Hepatic stellate cell (primary cell): ENCODE results near the gene PDX1.

Experiments
- DNase-seq: peaks from one replicate; pipeline ENCODE4 v3.0.0; 2011; ENCODE audit warnings: low spot score

PDX1 gene

DNA sequence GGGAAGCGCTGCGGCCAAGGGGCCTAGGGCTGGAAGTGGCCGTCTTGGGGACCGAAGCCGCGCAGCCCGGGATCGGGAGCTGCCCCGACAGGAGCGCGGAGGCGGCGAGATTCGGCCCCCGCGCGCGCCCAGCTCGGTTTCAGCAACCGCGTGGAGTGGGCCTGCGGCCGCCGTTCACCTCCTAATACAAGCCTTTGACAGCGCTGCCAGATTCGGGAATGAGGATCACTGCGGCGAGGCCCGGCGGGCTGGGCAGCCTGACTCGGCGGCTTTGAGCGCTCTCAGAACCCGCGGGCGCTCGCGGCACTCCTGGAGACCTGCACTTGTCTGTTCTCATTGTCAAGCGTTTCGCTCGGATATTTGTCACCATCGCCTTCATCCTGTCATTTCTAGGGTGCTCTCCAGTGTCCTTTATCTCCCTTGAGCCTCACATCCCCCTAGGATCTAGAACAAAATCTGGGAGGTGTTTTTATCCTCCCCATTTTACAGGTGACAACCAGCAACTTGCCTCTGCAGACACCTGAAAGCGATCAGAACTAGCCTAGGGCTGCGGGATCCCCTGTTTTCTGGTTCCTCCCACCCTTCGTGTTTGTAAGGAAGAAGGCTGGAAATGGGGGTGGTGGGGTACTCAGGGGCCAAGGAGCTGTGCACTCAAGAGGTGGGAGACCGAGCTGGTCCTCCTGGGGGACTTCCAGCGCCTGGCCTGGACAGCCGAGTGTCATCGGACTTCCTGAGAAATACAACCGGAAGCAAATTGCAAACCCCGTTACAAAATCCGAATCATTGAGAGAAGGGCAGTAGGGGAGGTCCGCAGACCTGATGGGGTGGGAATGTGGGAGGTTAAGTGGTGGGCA, 50.8 kb downstream of the PDX1 start:
- no peak for DNase-seq

DNA sequence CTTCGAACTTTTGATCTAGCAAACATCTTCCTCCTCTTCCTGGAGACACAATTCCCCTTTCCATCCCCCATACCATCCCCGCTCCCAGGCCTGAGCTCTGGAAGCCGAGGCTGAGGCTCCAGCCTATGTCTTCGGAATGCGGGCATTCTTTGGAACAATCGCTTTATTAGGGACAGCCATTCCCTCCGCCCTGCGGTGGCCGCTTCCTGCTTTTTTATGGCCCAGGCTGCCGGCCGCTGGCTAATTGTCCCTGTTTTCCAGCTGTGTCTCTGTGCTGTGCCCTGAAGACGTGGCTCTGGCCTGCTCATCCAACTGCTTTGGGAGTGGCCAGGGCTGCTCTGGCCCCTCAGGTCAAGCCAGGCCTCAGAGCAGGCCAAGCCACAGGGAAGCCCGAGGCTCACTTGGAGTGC, 51.4 kb downstream of the PDX1 start:
- DNase-seq: no peak

DNA sequence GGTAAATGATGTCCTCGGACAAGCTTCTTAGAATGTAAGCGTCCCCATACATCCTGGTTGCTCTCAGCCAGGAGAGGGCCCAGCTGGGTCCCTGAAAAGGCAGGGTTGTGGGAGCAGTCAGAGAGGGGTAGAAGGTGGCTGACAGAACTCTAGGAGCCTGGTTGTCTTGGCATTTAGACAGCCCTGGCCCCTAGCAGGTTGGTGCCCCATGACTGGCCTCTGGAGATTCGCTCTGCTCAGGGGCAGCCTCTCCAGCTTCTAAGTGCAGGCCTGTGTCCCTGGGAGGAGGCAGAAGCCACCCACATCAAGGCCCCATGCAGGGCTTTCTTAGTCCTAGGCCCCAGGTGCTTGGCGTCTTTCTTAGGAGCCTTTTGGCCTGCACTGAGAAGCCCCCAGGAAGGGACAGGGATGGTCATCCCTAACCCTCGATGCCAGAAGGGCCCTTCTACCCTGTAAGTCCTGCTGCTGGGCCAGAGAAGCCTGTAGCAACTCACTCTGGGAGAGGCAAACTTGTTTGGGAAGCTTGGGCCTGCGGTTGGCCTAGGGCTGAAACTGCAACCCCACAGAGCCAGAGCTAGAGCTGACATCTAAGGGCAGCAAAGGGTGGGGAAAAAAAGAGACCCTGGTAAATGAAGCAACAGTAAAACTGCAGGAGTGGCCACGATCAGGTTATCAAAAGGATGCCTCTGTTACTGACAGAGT, 52.1 kb downstream of the PDX1 start:
- DNase-seq: no peak

DNA sequence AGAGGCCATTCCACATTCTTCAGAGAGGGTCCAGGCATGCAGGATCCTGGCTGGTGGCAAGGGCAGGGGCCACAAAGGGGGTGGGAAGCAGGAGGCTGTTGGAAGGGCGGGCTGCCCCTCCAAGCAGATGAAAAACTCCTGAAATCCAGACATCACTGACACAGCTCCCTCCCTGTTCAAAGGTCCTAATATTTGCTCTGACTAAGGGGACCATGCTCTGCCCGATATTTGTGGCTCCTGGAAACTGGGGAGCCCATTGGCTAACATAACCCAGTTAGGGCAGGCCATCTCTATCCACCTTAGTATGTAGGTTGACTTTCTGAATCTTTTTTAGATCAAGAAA, 52.6 kb downstream of the PDX1 start:
- DNase-seq: no peak

DNA sequence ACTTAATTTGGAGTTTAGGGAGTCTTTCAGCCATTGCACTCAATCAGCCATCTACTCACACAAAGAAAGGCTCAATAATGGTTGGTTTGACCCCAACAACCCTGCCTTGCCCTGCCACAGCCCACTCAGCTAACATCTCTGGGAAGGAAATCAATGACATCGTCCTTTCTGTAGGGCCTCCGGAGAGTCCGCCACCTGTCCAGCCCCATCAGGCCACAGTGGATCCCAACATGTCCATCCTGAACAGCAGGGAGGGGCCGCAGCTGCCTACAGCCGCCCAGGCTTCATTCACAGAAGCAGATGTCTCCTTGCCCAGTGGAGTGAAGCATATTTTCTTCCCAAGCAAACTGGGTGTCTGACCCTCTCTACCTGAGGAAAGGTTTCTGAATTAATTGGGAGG, 53.5 kb downstream of the PDX1 start:
- no peak for DNase-seq

DNA sequence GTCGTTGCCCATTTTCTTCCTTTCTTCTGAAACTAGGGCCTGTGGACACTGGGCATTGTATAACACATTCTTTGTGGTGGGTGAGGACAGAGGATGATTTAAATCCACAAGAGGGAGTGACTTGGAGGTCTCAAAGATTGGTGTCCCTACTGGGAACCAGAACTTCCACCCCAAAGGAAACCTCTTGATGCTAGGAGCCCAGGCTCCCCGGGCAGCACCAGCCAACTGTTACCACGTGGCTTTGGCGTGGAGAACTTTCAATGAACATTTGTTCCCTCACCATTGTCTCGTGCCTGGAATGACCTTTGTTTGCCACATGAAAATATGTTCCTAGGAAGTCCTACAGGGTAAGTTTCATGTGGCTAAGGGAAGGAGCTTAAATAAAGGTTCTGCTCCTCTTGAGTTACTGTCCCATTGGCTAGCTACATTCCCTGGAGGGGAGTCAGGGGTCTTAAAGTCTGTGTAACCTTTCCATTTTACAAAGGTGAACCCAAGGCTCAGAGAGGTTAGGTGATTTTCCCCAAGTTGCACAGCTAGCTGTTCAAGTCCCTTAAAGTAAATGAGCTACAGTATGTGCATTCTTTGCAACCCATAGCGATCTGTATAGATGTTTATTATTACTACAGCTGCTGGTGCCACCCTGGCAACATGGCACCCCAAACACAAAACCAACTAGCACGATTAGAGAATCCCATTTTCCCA, 54.3 kb downstream of the PDX1 start:
- DNase-seq: no peak
